Activated CD8-positive, alpha-beta T cell treated with anti-CD3 and anti-CD28 coated beads for 36 hours (primary cell): ENCODE results near the gene NAXD. TPM values are rescaled to one million over a fixed set of nuclear protein-coding genes. Genes with fewer than 3 reads are reported as not detected.
A peak's percentile ranks its signal among the peaks of the same experiment; 100 is the strongest.

Experiments used
- ATAC-seq: fragments of 200-7000 bp; cut with Tn5 transposase; one replicate; pipeline ENCODE4 v1.10.0; 2021; ENCODE audit warnings: mild to moderate bottlenecking, moderate library complexity
- CTCF ChIA-PET: fragments of 350-600 bp; sonication (Branson Sonifier 250); formaldehyde crosslinking; loops from one replicate; lab custom pipeline; 2021; ENCODE audit warnings: antibody characterized with exemption; lab: Charles Lee
- POLR2A ChIA-PET: fragments of 350-600 bp; sonication (Branson Sonifier 250); formaldehyde crosslinking; loops from one replicate; lab custom pipeline; 2021; ENCODE audit warnings: antibody characterized with exemption; lab: Charles Lee
- DNase-seq: peaks from one replicate; pipeline ENCODE4 v3.0.0-alpha.2; 2020
- H3K27ac Mint-ChIP-seq: one replicate; pipeline ENCODE4 v1.8.0; 2021; ENCODE audit warnings: mild to moderate bottlenecking, mixed read lengths
- H3K27me3 Mint-ChIP-seq: one replicate; pipeline ENCODE4 v1.8.0; 2021; ENCODE audit warnings: mixed read lengths
- H3K36me3 Mint-ChIP-seq: one replicate; pipeline ENCODE4 v1.8.0; 2021; ENCODE audit warnings: low read depth, mixed read lengths
- H3K4me1 Mint-ChIP-seq: one replicate; pipeline ENCODE4 v1.8.0; 2021; ENCODE audit warnings: low read depth, mixed read lengths
- H3K4me3 Mint-ChIP-seq: one replicate; pipeline ENCODE4 v1.8.0; 2021; ENCODE audit warnings: mild to moderate bottlenecking, moderate library complexity, mixed read lengths
- H3K9me3 Mint-ChIP-seq: one replicate; pipeline ENCODE4 v1.8.0; 2021; ENCODE audit warnings: mixed read lengths
- CTCF ChIP-seq: fragments of 200-600 bp; IDR thresholded peaks from one replicate; pipeline ENCODE4 v1.8.0; 2022; ENCODE audit warnings: antibody characterized with exemption, mild to moderate bottlenecking
- intact Hi-C: fragments of 100-400 bp; cut with micrococcal nuclease; formaldehyde crosslinking; loops from one replicate; pipeline ENCODE4 v1.10.0; 2022
- total RNA-seq, 2 experiments: library from RNA; stranded (reverse); gene quantifications; one replicate each; pipeline ENCODE4 v1.2.3, GENCODE V29; 2021

The NAXD gene
- total RNA-seq, 2 experiments from 2014 or later: 22.7 to 24.8 TPM

GRCh38 chr13:110643324-110643723, 28.0 kb downstream of the NAXD start:
- H3K27me3 Mint-ChIP-seq: no peaks in the 10 kb centered on the region
- DNase-seq: no peak
- ATAC-seq: no peak
- ChIA-PET CTCF (no interaction called here), POLR2A (no interaction called here)
- intact Hi-C loops: no loop called here
- H3K36me3 Mint-ChIP-seq: peaks cover 23% of the 10 kb centered on the region
- H3K4me1 Mint-ChIP-seq: peaks cover 10% of the 10 kb centered on the region
- no peak overlapping the region for H3K4me3 Mint-ChIP-seq
- H3K27ac Mint-ChIP-seq: peak overlapping the region; percentile 25
- no peaks in the 10 kb centered on the region for H3K9me3 Mint-ChIP-seq
- TF ChIP-seq CTCF: no peak

- Mint-ChIP-seq H3K36me3 (peaks cover 18% of the 10 kb centered on the region), H3K27ac (no peak overlapping the region), H3K9me3 (no peaks in the 10 kb centered on the region), H3K4me1 (peaks cover 10% of the 10 kb centered on the region), H3K27me3 (no peaks in the 10 kb centered on the region), H3K4me3 (no peak overlapping the region)
- ChIA-PET CTCF (interaction anchor here (0.8 to 2.2 kb wide), 9 partner anchors 10 to 176 kb away, joined by 3 to 10 read pairs (median 6); no protein-coding TSS in a partner anchor), POLR2A (interaction anchor here (0.7 kb wide), 1 partner anchor 10 kb away, joined by 4 read pairs; no protein-coding TSS in a partner anchor)
- intact Hi-C loops: no loop called here
- ATAC-seq (no peak), DNase-seq (no peak)
- TF ChIP-seq CTCF: no peak
These were observed 28.6 kb downstream of the NAXD start for GRCh38 chr13:110643768-110644421.

GRCh38 chr13:110644892-110645521, 29.7 kb downstream of the NAXD start:
- Mint-ChIP-seq H3K27ac (peak overlapping the region; percentile 15), H3K9me3 (no peaks in the 10 kb centered on the region), H3K4me3 (no peak overlapping the region), H3K4me1 (peaks cover 10% of the 10 kb centered on the region), H3K36me3 (peaks cover 19% of the 10 kb centered on the region), H3K27me3 (no peaks in the 10 kb centered on the region)
- intact Hi-C loops: no loop called here
- DNase-seq (peak; percentile 73), ATAC-seq (peak; percentile 90)
- ChIA-PET CTCF (interaction anchor here (0.6 to 2.2 kb wide), 12 partner anchors 9 to 280 kb away, joined by 3 to 10 read pairs (median 4); no protein-coding TSS in a partner anchor), POLR2A (interaction anchor here (0.7 to 0.8 kb wide), 2 partner anchors 9 to 11 kb away, joined by 3 to 4 read pairs; no protein-coding TSS in a partner anchor)
- TF ChIP-seq CTCF: peak; percentile 25

- CTCF ChIA-PET: interaction anchor here (1.1 to 2.2 kb wide), 3 partner anchors 35 to 175 kb away, joined by 6 to 10 read pairs (median 6); no protein-coding TSS in a partner anchor
- ATAC-seq: no peak
- peaks cover 16% of the 10 kb centered on the region for H3K36me3 Mint-ChIP-seq
- no peak for TF ChIP-seq CTCF
- no peak overlapping the region for H3K4me3 Mint-ChIP-seq
- POLR2A ChIA-PET: interaction anchor here (0.9 to 1.0 kb wide), 3 partner anchors 11 to 45 kb away, joined by 3 read pairs; no protein-coding TSS in a partner anchor
- no peaks in the 10 kb centered on the region for H3K27me3 Mint-ChIP-seq
- no peaks in the 10 kb centered on the region for H3K9me3 Mint-ChIP-seq
- DNase-seq: no peak
- H3K27ac Mint-ChIP-seq: no peak overlapping the region
- peaks cover 10% of the 10 kb centered on the region for H3K4me1 Mint-ChIP-seq
- intact Hi-C loops: no loop called here
These were observed 30.4 kb downstream of the NAXD start for GRCh38 chr13:110645750-110646149.
